ACC112 (cell line): ENCODE results near the gene IL18R1.

Experiments used
- H2AFZ ChIP-seq: fragments of 200-600 bp; sonication (generic); one replicate; pipeline ENCODE4 v1.6.0; 2017; ENCODE audit warnings: antibody characterized with exemption, low read length; ENCODE audit not compliant: unreplicated experiment
- H3K27ac ChIP-seq: fragments of 200-600 bp; sonication (generic); 2 replicates; pipeline ENCODE4 v1.5.1; 2014; ENCODE audit warnings: low read depth, mild to moderate bottlenecking, antibody characterized with exemption, low read length, moderate library complexity
- H3K27me3 ChIP-seq: fragments of 200-600 bp; sonication (generic); 2 replicates; pipeline ENCODE4 v1.6.1; 2014; ENCODE audit warnings: mild to moderate bottlenecking, antibody characterized with exemption, low read length, moderate library complexity, mixed read lengths; ENCODE audit not compliant: insufficient read depth
- H3K36me3 ChIP-seq: fragments of 200-600 bp; sonication (generic); 2 replicates; pipeline ENCODE4 v1.6.1; 2016; ENCODE audit warnings: mild to moderate bottlenecking, antibody characterized with exemption, low read length, moderate library complexity, mixed read lengths; ENCODE audit not compliant: insufficient read depth
- H3K4me1 ChIP-seq: fragments of 200-600 bp; sonication (generic); one replicate; pipeline ENCODE4 v1.6.1; 2016; ENCODE audit warnings: low read length, mixed read lengths; ENCODE audit not compliant: insufficient read depth, unreplicated experiment, control insufficient read depth
- H3K4me3 ChIP-seq: fragments of 200-600 bp; sonication (generic); 2 replicates; pipeline ENCODE4 v1.5.1; 2014; ENCODE audit warnings: mild to moderate bottlenecking, low read depth, low read length
- H3K79me2 ChIP-seq: fragments of 200-600 bp; sonication (generic); one replicate; pipeline ENCODE4 v1.6.0; 2016; ENCODE audit warnings: low read length; ENCODE audit not compliant: control insufficient read depth, unreplicated experiment, insufficient read depth

The IL18R1 gene

DNA sequence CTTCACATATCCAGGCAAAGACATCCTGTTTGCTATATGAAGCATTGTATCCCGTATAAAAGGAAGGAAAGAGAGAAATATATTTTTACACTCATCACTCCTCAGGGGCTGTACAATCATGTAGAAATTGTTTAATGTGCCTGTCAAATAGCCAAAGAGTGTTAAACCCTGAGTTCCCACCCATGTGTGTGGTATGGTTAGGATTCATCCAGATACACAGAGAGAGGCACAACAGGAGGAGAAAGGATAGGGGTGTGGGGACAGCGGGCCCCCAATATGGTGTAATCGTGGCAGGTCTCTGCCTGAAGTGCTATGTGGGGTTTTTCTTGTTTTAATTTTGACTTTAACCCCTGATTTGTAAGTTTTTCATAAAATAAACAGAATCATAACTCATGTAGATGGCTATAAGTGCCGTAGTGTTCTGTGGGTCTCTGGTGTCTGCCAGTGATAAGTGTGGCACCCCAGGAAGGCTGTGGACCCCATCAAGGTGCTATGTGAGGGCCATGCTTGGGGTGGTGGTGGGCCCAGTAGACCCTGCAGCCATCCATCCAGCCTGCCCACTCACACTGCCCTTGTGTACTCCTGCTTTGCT, 10.2 kb upstream of the IL18R1 start:
- Histone ChIP-seq H3K27ac (no peak overlapping the region), H3K36me3 (peaks cover 5% of the 10 kb centered on the region; the same call in 1 of the 2 replicates), H3K4me1 (no peaks in the 10 kb centered on the region), H3K27me3 (no peaks in the 10 kb centered on the region), H2AFZ (no peak overlapping the region), H3K4me3 (no peak overlapping the region), H3K79me2 (no peaks in the 10 kb centered on the region)

DNA sequence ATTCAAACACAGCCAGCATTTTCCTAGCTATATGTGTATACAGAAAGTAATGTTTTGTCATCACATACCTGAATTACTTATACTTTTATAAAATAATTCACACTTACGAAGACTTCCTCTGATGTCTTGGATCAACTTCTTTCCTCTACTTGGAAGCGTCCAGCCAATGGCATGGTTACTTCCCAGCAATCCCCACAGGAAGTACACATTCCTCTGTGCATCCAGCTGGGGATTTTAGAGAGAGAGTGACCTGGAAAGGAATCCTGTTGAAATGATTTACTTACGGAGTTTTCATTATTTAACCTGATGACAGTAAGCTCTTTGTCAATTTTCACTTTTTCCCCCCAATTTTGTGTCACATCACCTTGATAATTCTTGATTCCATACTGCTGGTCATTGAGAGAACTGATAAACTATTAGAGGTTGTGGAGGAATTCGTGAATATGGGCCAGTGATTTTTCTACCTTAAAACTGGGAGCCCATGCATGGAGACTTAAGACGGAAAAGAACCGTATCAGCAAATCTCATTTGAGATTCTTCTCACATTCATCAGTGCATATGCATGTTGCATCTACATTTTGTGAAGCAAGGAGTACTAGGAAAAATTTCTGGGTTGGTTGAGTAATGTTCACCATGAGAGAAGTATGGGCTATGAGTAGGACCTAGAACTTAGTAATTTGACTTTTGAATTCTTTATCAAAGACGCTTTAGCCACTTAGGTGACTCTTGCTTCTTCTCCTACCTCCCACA, 9.0 kb upstream of the IL18R1 start:
- H3K4me1 ChIP-seq = no peaks in the 10 kb centered on the region
- H2AFZ ChIP-seq = no peak overlapping the region
- no peak overlapping the region for H3K4me3 ChIP-seq
- H3K27ac ChIP-seq = no peak overlapping the region
- no peaks in the 10 kb centered on the region for H3K79me2 ChIP-seq
- H3K36me3 ChIP-seq = peaks cover 5% of the 10 kb centered on the region; the same call in 1 of the 2 replicates
- H3K27me3 ChIP-seq = no peaks in the 10 kb centered on the region

DNA sequence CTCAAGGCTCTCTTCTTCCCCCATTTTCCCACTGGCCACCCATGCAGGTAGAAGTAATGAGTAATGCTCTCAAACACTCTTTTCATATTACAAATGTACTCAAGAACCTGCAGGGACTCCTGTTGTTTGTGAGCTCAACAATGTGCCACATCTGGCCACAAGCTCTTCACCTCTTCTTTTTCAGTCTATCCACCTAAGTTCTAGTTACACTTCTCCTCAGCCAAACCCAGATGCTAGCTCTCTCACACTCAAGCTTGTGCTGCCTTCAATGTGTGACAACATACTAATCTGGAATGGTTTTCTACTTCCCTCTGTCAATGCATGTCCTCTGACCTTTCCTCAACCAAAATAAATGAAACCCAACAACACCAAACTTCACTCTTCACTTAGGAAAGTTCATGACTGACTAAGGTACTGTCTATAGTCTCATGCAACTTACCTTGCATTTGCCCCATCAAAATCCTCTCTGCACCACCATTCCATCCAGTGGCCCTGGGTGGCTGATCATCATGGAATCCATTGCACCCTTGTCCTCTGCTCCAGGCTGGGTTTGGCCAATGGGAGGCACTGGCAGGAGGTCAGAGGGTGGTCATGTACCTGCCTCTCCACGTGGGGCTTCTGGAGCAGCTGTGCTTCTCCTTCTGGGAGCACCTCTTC, 5.3 kb upstream of the IL18R1 start:
- H3K36me3 ChIP-seq = no peaks in the 10 kb centered on the region

DNA sequence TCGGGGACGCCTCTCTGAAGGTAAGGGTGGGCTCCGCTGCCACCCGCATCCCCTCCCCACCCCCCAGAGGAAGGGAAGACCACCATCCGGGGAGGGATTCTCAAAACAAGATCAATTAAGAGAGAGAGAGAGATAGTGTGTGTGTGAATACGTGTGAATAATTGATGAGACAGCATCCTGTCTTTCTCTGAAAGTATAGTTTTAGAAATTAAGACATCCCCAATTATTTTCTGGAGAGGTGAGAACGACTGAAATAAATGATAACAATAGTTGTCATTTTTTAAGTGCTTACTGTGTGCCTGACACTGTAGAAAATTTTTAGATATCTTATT, 751 bp downstream of the IL18R1 start:
- Histone ChIP-seq H3K27me3 (no peaks in the 10 kb centered on the region), H3K4me3 (peak overlapping the region; percentile 89), H3K36me3 (no peaks in the 10 kb centered on the region), H3K4me1 (peaks cover 26% of the 10 kb centered on the region), H3K27ac (peak overlapping the region; percentile 21; the same call in 1 of the 2 replicates), H3K79me2 (peaks cover 3% of the 10 kb centered on the region), H2AFZ (peak overlapping the region; percentile 91)

More for the DNA sequence above, 5.3 kb upstream of the IL18R1 start:
- H2AFZ ChIP-seq = no peak overlapping the region
- H3K27me3 ChIP-seq = no peaks in the 10 kb centered on the region
- H3K4me3 ChIP-seq = no peak overlapping the region
- no peaks in the 10 kb centered on the region for H3K4me1 ChIP-seq
- no peaks in the 10 kb centered on the region for H3K79me2 ChIP-seq
- H3K27ac ChIP-seq = no peak overlapping the region

DNA sequence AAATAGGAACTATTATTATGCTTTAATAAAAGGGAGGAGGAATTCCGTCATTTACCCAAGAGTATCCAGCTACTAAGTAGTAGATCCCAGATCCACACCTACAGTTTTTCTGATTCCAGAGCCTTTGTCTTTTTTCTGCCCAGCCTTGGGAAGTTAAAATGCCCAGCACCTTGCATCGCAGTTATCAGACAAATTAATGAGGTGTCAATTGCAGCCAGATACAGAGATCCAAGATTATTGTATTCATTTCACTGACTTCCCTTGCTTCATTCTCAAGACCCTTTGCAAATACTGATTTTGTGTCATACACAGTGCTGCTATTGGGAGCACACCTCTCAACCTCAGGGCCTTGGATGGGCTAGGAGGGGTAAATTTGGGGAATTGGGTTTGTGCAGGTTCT, 1.1 kb downstream of the IL18R1 start:
- no peaks in the 10 kb centered on the region for H3K36me3 ChIP-seq
- peaks cover 26% of the 10 kb centered on the region for H3K4me1 ChIP-seq
- peak overlapping the region; percentile 89 for H3K4me3 ChIP-seq
- H3K27me3 ChIP-seq = no peaks in the 10 kb centered on the region
- H3K79me2 ChIP-seq = peaks cover 3% of the 10 kb centered on the region
- H2AFZ ChIP-seq = no peak overlapping the region
- no peak overlapping the region for H3K27ac ChIP-seq

DNA sequence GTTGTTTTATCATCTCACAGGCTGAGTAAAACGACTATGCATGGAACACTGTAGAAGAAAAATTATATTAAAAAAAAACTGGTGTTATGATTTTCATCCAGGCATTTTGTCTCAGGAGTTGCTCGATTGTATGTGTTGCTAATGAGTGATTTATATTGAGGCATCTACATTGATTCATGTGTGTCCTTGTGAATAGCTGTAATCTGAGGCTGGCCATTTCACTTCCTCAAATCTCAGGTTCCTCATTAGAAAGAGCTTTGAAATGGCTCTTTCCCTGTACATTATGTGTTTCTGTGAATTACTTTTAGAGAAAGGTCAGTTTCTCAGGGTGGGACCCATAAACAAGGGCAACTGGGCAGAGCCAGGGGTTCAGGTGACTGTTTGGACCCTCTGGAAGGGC, 2.3 kb downstream of the IL18R1 start:
- peaks cover 29% of the 10 kb centered on the region for H3K4me1 ChIP-seq
- no peak overlapping the region; the same call in 1 of the 2 replicates for H3K4me3 ChIP-seq
- H2AFZ ChIP-seq = no peak overlapping the region
- H3K79me2 ChIP-seq = peaks cover 3% of the 10 kb centered on the region
- peaks cover 4% of the 10 kb centered on the region; the same call in 1 of the 2 replicates for H3K36me3 ChIP-seq
- no peaks in the 10 kb centered on the region for H3K27me3 ChIP-seq
- no peak overlapping the region for H3K27ac ChIP-seq

DNA sequence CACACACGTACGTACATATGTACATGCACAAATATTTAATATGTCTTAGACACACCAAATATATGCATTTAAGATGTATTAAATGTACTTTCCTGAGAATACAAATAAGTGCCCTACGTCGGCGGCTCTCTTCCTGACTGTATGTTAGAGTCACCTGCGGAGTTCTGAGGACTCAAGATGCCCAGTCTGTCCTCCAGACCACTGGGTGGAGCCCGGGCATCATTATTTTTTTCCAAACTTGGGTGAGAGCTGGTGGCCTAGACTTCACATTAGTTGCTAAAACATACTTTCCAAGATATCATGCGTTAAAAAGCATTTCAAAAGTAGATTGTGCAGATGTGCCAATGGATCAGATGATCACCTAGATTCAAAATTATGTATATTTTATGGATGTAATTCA, 2.9 kb downstream of the IL18R1 start:
- H3K27me3 ChIP-seq = no peaks in the 10 kb centered on the region
- no peak overlapping the region for H3K4me3 ChIP-seq
- peaks cover 3% of the 10 kb centered on the region for H3K79me2 ChIP-seq
- H3K4me1 ChIP-seq = peaks cover 29% of the 10 kb centered on the region
- no peak overlapping the region for H2AFZ ChIP-seq
- H3K27ac ChIP-seq = no peak overlapping the region
- peaks cover 9% of the 10 kb centered on the region for H3K36me3 ChIP-seq

DNA sequence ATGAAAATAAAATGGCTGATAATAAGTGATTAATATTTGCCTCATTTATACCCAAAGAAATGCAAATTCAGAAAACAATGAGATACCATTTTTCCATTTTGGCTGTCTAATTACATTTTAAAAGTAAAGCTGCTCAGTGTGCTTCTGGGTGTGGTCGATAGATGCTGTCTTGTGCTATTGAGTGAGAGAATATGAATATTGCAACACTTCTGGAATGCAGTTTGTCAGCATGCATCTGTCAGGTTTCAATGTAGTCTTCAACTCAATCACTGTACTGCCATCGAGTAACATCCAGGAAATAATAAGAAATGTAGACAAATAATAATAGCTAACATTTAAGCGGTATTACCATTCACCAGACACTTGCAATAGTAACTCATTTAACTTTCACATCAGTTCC, 3.9 kb downstream of the IL18R1 start:
- Histone ChIP-seq H3K4me3 (no peak overlapping the region), H3K4me1 (peaks cover 29% of the 10 kb centered on the region), H3K27ac (no peak overlapping the region), H3K36me3 (peaks cover 19% of the 10 kb centered on the region), H3K27me3 (no peaks in the 10 kb centered on the region), H3K79me2 (peaks cover 3% of the 10 kb centered on the region), H2AFZ (no peak overlapping the region)

DNA sequence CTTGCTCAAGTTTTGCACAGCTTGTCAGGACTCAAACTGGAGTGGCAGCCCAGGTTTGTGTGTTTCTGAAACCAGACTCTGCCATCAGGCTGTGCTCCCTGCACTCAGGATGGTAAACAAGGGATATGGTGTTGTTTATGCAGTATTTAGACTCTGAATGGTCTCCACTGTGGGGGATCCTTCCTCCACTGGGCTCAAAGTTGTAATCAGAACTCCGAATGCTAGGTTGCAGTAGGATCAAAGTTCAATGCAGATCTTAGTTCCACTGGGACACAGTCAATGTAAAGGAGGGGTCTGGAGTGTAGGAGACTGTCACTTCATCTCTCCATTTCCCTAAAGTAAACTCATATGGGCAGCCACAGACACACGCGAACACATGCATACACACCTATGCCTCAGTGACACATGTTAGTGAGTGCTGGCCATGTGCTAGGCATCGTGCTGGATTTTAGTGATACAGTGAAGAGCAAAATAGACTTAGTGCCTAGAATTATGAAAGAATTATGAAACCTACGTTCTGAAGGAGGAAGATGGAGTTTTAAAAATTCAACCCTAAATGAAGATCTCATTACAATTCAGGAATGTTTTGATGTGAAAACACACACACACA, 6.1 kb downstream of the IL18R1 start:
- Histone ChIP-seq H3K4me1 (peaks cover 27% of the 10 kb centered on the region), H3K4me3 (no peak overlapping the region), H3K36me3 (peaks cover 39% of the 10 kb centered on the region), H3K79me2 (peaks cover 1% of the 10 kb centered on the region), H3K27me3 (no peaks in the 10 kb centered on the region), H2AFZ (no peak overlapping the region), H3K27ac (no peak overlapping the region)

DNA sequence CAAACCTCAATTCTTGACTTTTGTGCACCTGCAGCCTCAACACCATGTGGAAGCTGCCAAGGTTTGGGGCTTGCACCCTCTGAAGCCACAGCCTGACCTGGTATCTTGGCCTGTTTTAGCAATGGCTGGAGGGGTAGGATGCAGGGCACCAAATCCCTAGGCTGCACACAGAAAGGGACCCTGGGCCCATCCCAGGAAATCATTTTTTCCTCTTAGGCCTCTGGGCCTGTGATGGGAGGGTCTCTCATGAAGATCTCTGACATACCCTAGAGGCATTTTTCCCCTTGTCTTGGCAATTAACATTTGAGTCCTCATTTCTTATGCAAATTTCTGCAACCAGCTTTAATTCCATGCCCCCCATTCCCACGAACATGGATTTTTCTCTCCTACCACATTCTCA, 10.2 kb downstream of the IL18R1 start:
- no peak overlapping the region for H2AFZ ChIP-seq
- no peaks in the 10 kb centered on the region for H3K27me3 ChIP-seq
- H3K27ac ChIP-seq = no peak overlapping the region
- peaks cover 3% of the 10 kb centered on the region for H3K4me1 ChIP-seq
- no peaks in the 10 kb centered on the region for H3K79me2 ChIP-seq
- peaks cover 47% of the 10 kb centered on the region for H3K36me3 ChIP-seq
- no peak overlapping the region for H3K4me3 ChIP-seq
